HEK293 (cell line): Measurements from ENCODE around the gene SNX5.

Experiments used
- CTCF ChIA-PET: fragments of 350-600 bp; formaldehyde crosslinking; extraction: SDS; loops from one replicate; lab custom pipeline; 2021; ENCODE audit warnings: antibody characterized with exemption; lab: Yijun Ruan, JAX
- POLR2A ChIA-PET: fragments of 300-600 bp; formaldehyde crosslinking; extraction: SDS; loops from one replicate; lab custom pipeline; 2020; ENCODE audit warnings: antibody characterized with exemption, inconsistent platforms; lab: Yijun Ruan, JAX
- H3K27ac ChIP-seq: fragments of 200-500 bp; sonication (Bioruptor generic); 2 replicates; pipeline ENCODE4 v1.5.1; 2014; ENCODE audit warnings: low read depth, low read length, control low read depth, inconsistent platforms; ENCODE audit errors: extremely low read depth
- H3K36me3 ChIP-seq, 2 experiments: fragments of 200-500 bp in 1 of 2; sonication (Bioruptor generic) in 1 of 2; 1 replicate in 1 of 2; 2 replicates in 1 of 2; pipeline ENCODE4 v1.5.1; 2014 to 2017; ENCODE audit warnings: inconsistent platforms in 2 of 2, low read length in 2 of 2; ENCODE audit not compliant: control insufficient read depth in 2 of 2, insufficient read depth in 1 of 2
- H3K4me1 ChIP-seq: fragments of 200-500 bp; sonication (Bioruptor generic); 2 replicates; pipeline ENCODE4 v1.5.1; 2014; ENCODE audit warnings: mild to moderate bottlenecking, low read length, inconsistent platforms; ENCODE audit not compliant: control insufficient read depth, insufficient read depth
- H3K4me3 ChIP-seq: 2 replicates; pipeline ENCODE4 v1.5.1; 2011; ENCODE audit warnings: low read depth, mild to moderate bottlenecking, control low read depth, low read length, moderate library complexity
- H3K9me3 ChIP-seq: fragments of 200-500 bp; sonication (Bioruptor generic); 2 replicates; pipeline ENCODE4 v1.5.1; 2014; ENCODE audit warnings: low read depth, low read length, inconsistent platforms; ENCODE audit not compliant: control insufficient read depth, insufficient read depth
- CTCF ChIP-seq: fragments of 450-650 bp; formaldehyde crosslinking; IDR thresholded peaks from 2 replicates; pipeline ENCODE4 v1.5.1; 2016; ENCODE audit warnings: missing biosample characterization, missing genetic modification characterization
- KLF8 ChIP-seq: fragments of 450-650 bp; formaldehyde crosslinking; IDR thresholded peaks from 2 replicates; pipeline ENCODE4 v1.5.1; 2016; ENCODE audit warnings: missing biosample characterization, missing genetic modification characterization
- PRDM2 ChIP-seq: fragments of 450-650 bp; formaldehyde crosslinking; IDR thresholded peaks from 2 replicates; pipeline ENCODE4 v1.5.1; 2016; ENCODE audit warnings: missing biosample characterization, missing genetic modification characterization, borderline replicate concordance
- PRDM6 ChIP-seq: fragments of 450-650 bp; formaldehyde crosslinking; IDR thresholded peaks from 2 replicates; pipeline ENCODE4 v1.5.1; 2017; ENCODE audit warnings: missing biosample characterization, missing genetic modification characterization
- REST ChIP-seq: fragments of 450-650 bp; formaldehyde crosslinking; IDR thresholded peaks from 2 replicates; pipeline ENCODE4 v1.5.1; 2016; ENCODE audit warnings: missing biosample characterization, missing genetic modification characterization
- ZNF266 ChIP-seq: fragments of 450-650 bp; formaldehyde crosslinking; IDR thresholded peaks from 2 replicates; pipeline ENCODE4 v1.5.1; 2016; ENCODE audit warnings: missing biosample characterization, missing genetic modification characterization, low read depth
- ZNF362 ChIP-seq: fragments of 450-650 bp; formaldehyde crosslinking; IDR thresholded peaks from 2 replicates; pipeline ENCODE4 v1.5.1; 2016; ENCODE audit warnings: missing biosample characterization, missing genetic modification characterization
- ZNF366 ChIP-seq: fragments of 450-650 bp; formaldehyde crosslinking; conservative IDR thresholded peaks from 2 replicates; pipeline ENCODE4 v1.5.1; 2016; ENCODE audit warnings: missing biosample characterization, missing genetic modification characterization
- ZNF548 ChIP-seq: fragments of 450-650 bp; formaldehyde crosslinking; IDR thresholded peaks from 2 replicates; pipeline ENCODE4 v1.5.1; 2016; ENCODE audit warnings: missing biosample characterization, missing genetic modification characterization
- ZNF558 ChIP-seq: fragments of 450-650 bp; formaldehyde crosslinking; IDR thresholded peaks from 2 replicates; pipeline ENCODE4 v1.5.1; 2016; ENCODE audit warnings: missing biosample characterization, missing genetic modification characterization
- ZNF677 ChIP-seq: fragments of 450-650 bp; IDR thresholded peaks from 2 replicates; pipeline ENCODE4 v1.5.0; 2018; ENCODE audit warnings: missing biosample characterization, mild to moderate bottlenecking, missing genetic modification characterization, moderate library complexity
- ZNF837 ChIP-seq: fragments of 450-650 bp; formaldehyde crosslinking; IDR thresholded peaks from 2 replicates; pipeline ENCODE4 v1.5.1; 2016; ENCODE audit warnings: missing biosample characterization, missing genetic modification characterization

Gene SNX5

GRCh38 chr20:17964632-17965031, 4.0 kb downstream of the SNX5 start (continued):
- TF ChIP-seq CTCF (tag by site-specific recombination) (no peak), ZNF266 (tag by site-specific recombination) (no peak), PRDM2 (no peak), REST (no peak), ZNF366 (tag by site-specific recombination) (no peak), PRDM6 (tag by site-specific recombination) (no peak), ZNF677 (no peak)

GRCh38 chr20:17964073-17964472, 4.5 kb downstream of the SNX5 start:
- TF ChIP-seq PRDM2, result no peak
- TF ChIP-seq ZNF558 (tag by site-specific recombination), result no peak
- no peak for TF ChIP-seq KLF8 (tag by site-specific recombination)
- TF ChIP-seq ZNF548 (tag by site-specific recombination), result no peak
- no peak for TF ChIP-seq ZNF837 (tag by site-specific recombination)
- TF ChIP-seq ZNF362, result no peak
- Histone ChIP-seq H3K36me3 (peaks cover 0 to 76% of the 10 kb centered on the region in 2 experiments; a peak in 2 of 3 replicates), H3K9me3 (no peaks in the 10 kb centered on the region), H3K4me3 (no peak overlapping the region), H3K27ac (no peak overlapping the region; the same call in 1 of the 2 replicates), H3K4me1 (peaks cover 14% of the 10 kb centered on the region)
- CTCF ChIA-PET, result interaction anchor here (1.0 kb wide), 1 partner anchor 32 kb away, joined by 4 read pairs; no protein-coding TSS in a partner anchor
- POLR2A ChIA-PET, result interaction anchor here (0.5 to 0.9 kb wide), 2 partner anchors 52 to 282 kb away, joined by 3 to 5 read pairs; partner anchors contain the start of gene RRBP1
